Memory B cell (primary cell): ENCODE measurements around the gene RIPK3.
"Not testable (repeated sequence)": the region's sequence is repeated elsewhere in the genome, so short reads cannot be mapped to it uniquely, and the experiment has no call there.

Experiments
- ATAC-seq: fragments of 150-1000 bp; cut with Tn5 transposase; 2 replicates; pipeline ENCODE4 v1.10.0; 2021; ENCODE audit warnings: low read depth, mild to moderate bottlenecking, moderate library complexity
- DNase-seq, 2 donors: peaks; one replicate each; pipeline ENCODE4 v3.0.0; 2022; ENCODE audit warnings: low spot score in 2 of 2
- H3K27ac Mint-ChIP-seq: one replicate; pipeline ENCODE4 v1.8.0; 2022; ENCODE audit warnings: mild to moderate bottlenecking, moderate library complexity, mixed read lengths
- H3K27me3 Mint-ChIP-seq: one replicate; pipeline ENCODE4 v1.8.0; 2022; ENCODE audit warnings: mixed read lengths
- H3K36me3 Mint-ChIP-seq: one replicate; pipeline ENCODE4 v1.8.0; 2022; ENCODE audit warnings: mild to moderate bottlenecking, mixed read lengths
- H3K4me1 Mint-ChIP-seq: one replicate; pipeline ENCODE4 v1.8.0; 2022; ENCODE audit warnings: mixed read lengths
- H3K4me3 Mint-ChIP-seq: one replicate; pipeline ENCODE4 v1.8.0; 2022; ENCODE audit warnings: mild to moderate bottlenecking, moderate library complexity, mixed read lengths
- H3K9me3 Mint-ChIP-seq: one replicate; pipeline ENCODE4 v1.8.0; 2022; ENCODE audit warnings: mixed read lengths

The RIPK3 gene

DNA sequence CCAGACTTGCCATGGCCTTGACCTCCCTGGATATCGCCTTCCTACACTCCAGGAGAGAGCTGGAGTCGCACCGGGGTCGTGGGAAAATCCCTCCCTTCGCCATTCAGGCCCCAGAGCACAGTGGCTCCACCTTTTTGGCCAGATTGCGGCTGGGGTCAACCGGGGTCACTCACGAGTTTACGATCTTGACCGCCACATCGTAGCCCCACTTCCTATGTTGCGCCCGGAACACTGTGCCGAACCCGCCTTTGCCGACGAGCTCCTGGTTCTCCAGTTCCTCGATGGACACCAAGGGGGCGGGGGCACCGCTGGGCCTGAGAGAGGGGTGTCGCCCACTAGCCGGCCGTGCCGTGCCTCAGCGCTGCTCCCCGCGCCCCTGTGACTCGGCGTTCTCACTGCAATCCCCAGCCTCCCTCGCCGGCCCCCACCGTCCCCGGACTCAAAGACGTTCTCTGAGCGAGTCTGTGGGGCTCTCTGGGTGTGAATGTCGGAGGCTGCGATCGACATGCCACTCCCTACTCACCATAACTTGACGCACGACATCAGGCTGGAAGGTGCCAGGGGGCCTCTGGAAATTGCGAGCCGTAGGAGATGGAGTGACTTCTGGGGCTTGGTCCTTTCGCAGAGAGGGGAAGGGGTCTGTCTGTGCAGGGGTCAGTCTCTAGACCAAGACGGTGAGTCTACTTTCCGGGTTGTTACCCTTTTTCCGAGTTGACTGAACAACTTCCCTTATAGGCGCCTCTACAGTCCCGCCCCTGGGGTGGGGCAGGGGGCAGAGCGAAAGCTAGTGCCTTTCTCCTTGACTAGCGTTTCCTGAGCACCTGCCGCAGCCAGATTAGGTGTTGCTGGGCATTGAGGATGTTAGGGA, at the start of gene RIPK3:
TSS of gene RIPK3 (minus strand) at position 708 of the 868 bp plus-strand sequence. CDS start at position 543, 165 bp downstream.
- Mint-ChIP-seq H3K27ac (peak within 1 kb of the TSS; percentile 78), H3K36me3 (peaks cover 25% of the 10 kb centered on the region), H3K4me3 (peak within 1 kb of the TSS; percentile 91), H3K9me3 (no peaks in the 10 kb centered on the region), H3K4me1 (peaks cover 20% of the 10 kb centered on the region), H3K27me3 (peaks cover 9% of the 10 kb centered on the region)
- ATAC-seq (peak; percentile 96), DNase-seq (peak; percentile 58 to 61)

DNA sequence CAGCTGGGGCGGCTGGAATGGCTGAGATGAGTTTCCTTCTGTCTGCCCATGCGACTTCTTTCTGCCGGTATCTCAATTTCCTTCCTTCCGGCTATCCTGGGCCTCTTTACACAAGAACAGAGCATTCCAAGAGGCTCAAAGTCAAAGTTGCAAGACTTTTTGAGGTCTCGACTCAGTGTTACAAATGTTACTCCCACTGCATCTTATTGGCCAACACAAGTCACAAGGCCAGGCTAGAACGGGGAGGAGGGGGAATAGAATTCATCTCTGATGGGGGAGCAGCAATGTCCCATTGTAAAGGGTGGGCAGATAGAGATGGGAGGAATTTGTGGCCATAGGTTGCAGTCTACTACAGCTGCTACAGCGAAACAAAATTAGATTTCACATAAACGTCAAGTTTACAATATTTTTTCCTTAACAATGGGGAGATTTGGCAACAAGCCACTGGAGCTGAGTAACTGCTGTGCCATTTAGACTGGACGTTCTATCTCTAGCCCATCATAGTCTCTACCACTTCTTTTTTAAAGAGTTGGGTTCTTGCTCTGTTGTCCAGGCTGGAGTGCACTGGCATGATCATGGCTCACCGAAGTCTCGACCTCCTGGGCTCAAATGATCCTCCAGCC, 49.5 kb upstream of the RIPK3 start:
- no peak for ATAC-seq
- no peak overlapping the region for H3K27ac Mint-ChIP-seq
- H3K4me3 Mint-ChIP-seq = no peak overlapping the region
- H3K4me1 Mint-ChIP-seq = no peaks in the 10 kb centered on the region
- no peaks in the 10 kb centered on the region for H3K9me3 Mint-ChIP-seq
- H3K36me3 Mint-ChIP-seq = no peaks in the 10 kb centered on the region
- H3K27me3 Mint-ChIP-seq = peaks cover 18% of the 10 kb centered on the region
- no peak for DNase-seq

GRCh38 chr14:24388474-24389179, 48.8 kb upstream of the RIPK3 start:
- Mint-ChIP-seq H3K27ac (no peak overlapping the region), H3K4me3 (no peak overlapping the region), H3K4me1 (no peaks in the 10 kb centered on the region), H3K36me3 (no peaks in the 10 kb centered on the region), H3K9me3 (no peaks in the 10 kb centered on the region), H3K27me3 (peaks cover 22% of the 10 kb centered on the region)
- DNase-seq (no peak), ATAC-seq (no peak)

DNA sequence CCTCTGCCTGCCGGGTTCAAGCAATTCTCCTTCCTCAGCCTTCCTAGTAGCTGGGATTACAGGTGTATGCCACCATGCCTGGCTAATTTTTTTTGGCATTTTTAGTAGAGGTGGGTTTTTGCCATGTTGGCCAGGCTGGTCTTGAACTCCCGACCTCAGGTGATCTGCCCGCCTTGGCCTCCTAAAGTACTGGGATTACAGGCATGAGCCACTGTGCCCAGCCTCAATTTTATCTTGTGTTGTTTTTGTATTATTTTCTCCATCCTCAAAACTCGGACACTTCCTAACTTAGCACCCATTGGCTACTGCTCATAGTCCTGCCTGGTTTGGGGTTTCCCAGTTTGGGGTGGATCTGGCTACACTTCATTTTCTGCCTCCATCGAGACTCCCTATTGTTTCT, 47.8 kb upstream of the RIPK3 start:
- H3K9me3 Mint-ChIP-seq, H3K27ac Mint-ChIP-seq, H3K36me3 Mint-ChIP-seq, H3K4me1 Mint-ChIP-seq, ATAC-seq, DNase-seq, H3K4me3 Mint-ChIP-seq: not testable (repeated sequence)
- peaks cover 21% of the 10 kb centered on the region for H3K27me3 Mint-ChIP-seq

GRCh38 chr14:24387009-24387345, 47.2 kb upstream of the RIPK3 start:
- no peak for ATAC-seq
- no peak overlapping the region for H3K4me3 Mint-ChIP-seq
- no peaks in the 10 kb centered on the region for H3K36me3 Mint-ChIP-seq
- no peaks in the 10 kb centered on the region for H3K4me1 Mint-ChIP-seq
- no peak overlapping the region for H3K27ac Mint-ChIP-seq
- DNase-seq = no peak
- H3K27me3 Mint-ChIP-seq = peaks cover 18% of the 10 kb centered on the region
- no peaks in the 10 kb centered on the region for H3K9me3 Mint-ChIP-seq

GRCh38 chr14:24385524-24385923, 45.7 kb upstream of the RIPK3 start:
- Mint-ChIP-seq H3K4me3 (no peak overlapping the region), H3K9me3 (no peaks in the 10 kb centered on the region), H3K27me3 (peaks cover 13% of the 10 kb centered on the region)

GRCh38 chr14:24384169-24384568, 44.4 kb upstream of the RIPK3 start:
- Mint-ChIP-seq H3K27me3 (peaks cover 10% of the 10 kb centered on the region), H3K4me1 (no peaks in the 10 kb centered on the region), H3K9me3 (no peaks in the 10 kb centered on the region), H3K27ac (no peak overlapping the region), H3K36me3 (no peaks in the 10 kb centered on the region), H3K4me3 (no peak overlapping the region)
- no peak for ATAC-seq
- no peak for DNase-seq

More at GRCh38 chr14:24385524-24385923, 45.7 kb upstream of the RIPK3 start:
- no peak overlapping the region for H3K27ac Mint-ChIP-seq
- ATAC-seq (no peak), DNase-seq (no peak)
- no peaks in the 10 kb centered on the region for H3K36me3 Mint-ChIP-seq
- no peaks in the 10 kb centered on the region for H3K4me1 Mint-ChIP-seq

- Mint-ChIP-seq H3K9me3 (no peaks in the 10 kb centered on the region), H3K36me3 (no peaks in the 10 kb centered on the region), H3K4me3 (no peak overlapping the region), H3K27me3 (peaks cover 6% of the 10 kb centered on the region), H3K4me1 (no peaks in the 10 kb centered on the region), H3K27ac (no peak overlapping the region)
- DNase-seq = no peak
- no peak for ATAC-seq
These were observed 42.2 kb upstream of the RIPK3 start for GRCh38 chr14:24382064-24382371.

- no peaks in the 10 kb centered on the region for H3K36me3 Mint-ChIP-seq
- H3K4me3 Mint-ChIP-seq = no peak overlapping the region
- no peak overlapping the region for H3K27ac Mint-ChIP-seq
- ATAC-seq (no peak), DNase-seq (no peak)
- H3K4me1 Mint-ChIP-seq = no peaks in the 10 kb centered on the region
- no peaks in the 10 kb centered on the region for H3K9me3 Mint-ChIP-seq
- H3K27me3 Mint-ChIP-seq = peaks cover 6% of the 10 kb centered on the region
These were observed 41.7 kb upstream of the RIPK3 start for GRCh38 chr14:24381363-24382063.

GRCh38 chr14:24379907-24380730, 40.3 kb upstream of the RIPK3 start:
- no peak overlapping the region for H3K27ac Mint-ChIP-seq
- DNase-seq (no peak), ATAC-seq (no peak)
- H3K9me3 Mint-ChIP-seq = no peaks in the 10 kb centered on the region
- H3K4me1 Mint-ChIP-seq = no peaks in the 10 kb centered on the region
- H3K36me3 Mint-ChIP-seq = no peaks in the 10 kb centered on the region
- peaks cover 7% of the 10 kb centered on the region for H3K27me3 Mint-ChIP-seq
- no peak overlapping the region for H3K4me3 Mint-ChIP-seq

DNA sequence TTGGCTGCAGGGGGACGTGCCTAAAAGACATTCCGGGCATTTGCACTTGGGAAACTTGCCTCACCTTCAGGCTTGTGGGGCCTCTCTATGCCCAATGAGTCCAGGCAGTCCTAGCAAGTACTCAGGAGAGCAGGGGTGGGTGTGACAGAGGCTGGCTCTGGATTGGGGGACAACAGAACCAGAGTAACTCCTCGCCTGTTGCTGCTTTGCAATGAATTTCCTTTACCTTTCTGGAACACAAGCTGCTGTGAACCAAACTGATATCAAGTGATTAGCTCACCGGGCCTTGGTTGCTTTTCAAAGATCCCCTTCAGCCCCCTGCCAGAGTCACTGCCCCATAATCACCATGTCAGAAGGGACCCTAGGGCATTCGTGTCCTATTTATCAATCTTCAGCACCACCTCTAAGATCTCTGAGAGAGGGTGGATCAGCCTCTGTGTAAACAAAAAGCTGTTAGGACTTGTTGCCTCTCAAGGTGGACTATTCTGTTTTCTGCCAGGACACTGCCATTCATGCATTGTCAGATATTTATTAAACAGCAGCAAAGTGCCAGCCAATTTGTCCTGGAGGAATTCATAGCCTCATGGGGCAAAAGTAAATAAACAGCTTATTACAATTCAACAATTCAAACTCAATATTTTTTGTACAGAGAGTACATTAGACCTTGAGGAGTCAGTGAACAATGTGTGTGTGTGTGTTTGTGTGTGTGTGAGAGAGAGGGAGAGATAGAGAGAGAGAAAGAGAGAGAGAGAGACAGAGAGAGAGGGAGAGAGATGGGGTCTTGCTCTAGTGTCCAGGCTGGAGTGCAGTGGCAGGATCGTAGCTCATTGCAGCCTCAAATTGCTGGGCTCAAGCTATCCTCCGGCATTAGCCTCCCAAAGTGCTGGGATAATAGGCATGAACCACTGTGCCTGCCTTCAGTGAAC, 39.5 kb upstream of the RIPK3 start:
- H3K27ac Mint-ChIP-seq = no peak overlapping the region
- no peaks in the 10 kb centered on the region for H3K9me3 Mint-ChIP-seq
- no peak overlapping the region for H3K4me3 Mint-ChIP-seq
- H3K27me3 Mint-ChIP-seq = peaks cover 7% of the 10 kb centered on the region
- no peak for DNase-seq
- H3K4me1 Mint-ChIP-seq = no peaks in the 10 kb centered on the region
- no peaks in the 10 kb centered on the region for H3K36me3 Mint-ChIP-seq
- no peak for ATAC-seq

- H3K9me3 Mint-ChIP-seq = no peaks in the 10 kb centered on the region
- H3K27ac Mint-ChIP-seq = no peak overlapping the region
- H3K4me3 Mint-ChIP-seq = no peak overlapping the region
- H3K36me3 Mint-ChIP-seq = no peaks in the 10 kb centered on the region
- DNase-seq (no peak), ATAC-seq (no peak)
- H3K4me1 Mint-ChIP-seq = no peaks in the 10 kb centered on the region
- H3K27me3 Mint-ChIP-seq = peaks cover 3% of the 10 kb centered on the region
These were observed 38.5 kb upstream of the RIPK3 start for GRCh38 chr14:24378327-24378726.
